ENCODE measurements around the gene GRAMD1C. TPM values are rescaled to one million over a fixed set of nuclear protein-coding genes. Genes with fewer than 3 reads are reported as not detected.
A peak's percentile ranks its signal among the peaks of the same experiment; 100 is the strongest.

GRAMD1C gene
- total and polyA plus RNA-seq, 2 donors = 0.76 to 8.6 TPM

DNA sequence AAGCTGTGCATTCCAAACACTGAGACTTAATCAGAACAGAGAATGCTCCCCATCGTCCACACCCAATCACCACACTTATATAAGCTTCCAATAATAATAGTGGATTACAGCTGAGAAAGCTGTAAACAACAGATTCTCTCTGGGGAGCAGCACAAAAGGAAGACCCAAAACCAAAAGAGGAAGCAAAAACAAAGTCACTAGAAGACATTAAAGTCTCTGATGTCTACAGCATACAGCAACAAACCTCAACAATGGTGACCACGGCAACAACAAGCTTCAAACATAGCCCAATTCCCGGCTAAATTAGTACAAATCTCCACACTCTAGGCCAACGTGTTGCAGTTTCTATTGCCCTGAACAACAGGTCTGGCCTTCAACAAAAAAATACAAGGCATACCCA lies 147.0 kb downstream of the GRAMD1C start:
- WGBS = 32% methylated on average over 4 of the region's 4 CpGs
- H3K27me3 ChIP-seq (ENCODE audit: control insufficient read depth in 2 of 2, insufficient read depth in 1 of 2, low read length in 1 of 2) = no peaks in the 10 kb centered on the region
- H3K4me1 ChIP-seq (ENCODE audit: control insufficient read depth in 2 of 2, insufficient read depth in 2 of 2, low read length in 2 of 2) = peaks cover 0 to 6% of the 10 kb centered on the region in 2 donors
- H3K36me3 ChIP-seq (ENCODE audit: control insufficient read depth in 2 of 2, insufficient read depth in 2 of 2, low read length in 1 of 2) = no peaks in the 10 kb centered on the region
- H3K27ac ChIP-seq (ENCODE audit: low read depth in 1 of 2, low read length in 1 of 2) = no peak overlapping the region
- DNase-seq (ENCODE audit: low read depth in 6 of 9, low spot score in 9 of 9) = peak in 3 of 9 donors; percentile 2 to 35 (median 4)
- no peak overlapping the region for H3K4me3 ChIP-seq (ENCODE audit: low read length in 2 of 2)
- H3K9me3 ChIP-seq (ENCODE audit: control insufficient read depth in 2 of 2, insufficient read depth in 1 of 2, low read length in 1 of 2) = no peaks in the 10 kb centered on the region

Other genes starting within 250 kb of the GRAMD1C start
- 9.3 TPM for gene USF3, start 142.1 kb upstream of the GRAMD1C start, total RNA-seq
- gene USF3, start 142.1 kb upstream of the GRAMD1C start, polyA plus RNA-seq = 8.6 TPM
- 68.7 TPM for gene NAA50, start 92.5 kb upstream of the GRAMD1C start, total RNA-seq
- 43.6 TPM for gene NAA50, start 92.5 kb upstream of the GRAMD1C start, polyA plus RNA-seq
- 39.6 TPM for gene ATP6V1A, start 91.8 kb upstream of the GRAMD1C start, total RNA-seq
- 30.0 TPM for gene ATP6V1A, start 91.8 kb upstream of the GRAMD1C start, polyA plus RNA-seq
- 1.7 TPM for gene ZDHHC23, start 109.2 kb downstream of the GRAMD1C start, total RNA-seq
- gene ZDHHC23, start 109.2 kb downstream of the GRAMD1C start, polyA plus RNA-seq = 2.2 TPM
- 2.5 TPM for gene CCDC191, start 217.7 kb downstream of the GRAMD1C start, total RNA-seq
- 7.3 TPM for gene CCDC191, start 217.7 kb downstream of the GRAMD1C start, polyA plus RNA-seq
- gene QTRT2, start 217.9 kb downstream of the GRAMD1C start, total RNA-seq = 14.3 TPM
- gene QTRT2, start 217.9 kb downstream of the GRAMD1C start, polyA plus RNA-seq = 9.0 TPM